HG02852 (cell line): ENCODE results near the gene FAT3.

Experiments used
- ATAC-seq: cut with Tn5 transposase; IDR thresholded peaks from one replicate; pipeline ENCODE4 v1.9.1; 2021; ENCODE audit warnings: mild to moderate bottlenecking, moderate library complexity; ENCODE audit not compliant: unreplicated experiment

Gene FAT3

DNA sequence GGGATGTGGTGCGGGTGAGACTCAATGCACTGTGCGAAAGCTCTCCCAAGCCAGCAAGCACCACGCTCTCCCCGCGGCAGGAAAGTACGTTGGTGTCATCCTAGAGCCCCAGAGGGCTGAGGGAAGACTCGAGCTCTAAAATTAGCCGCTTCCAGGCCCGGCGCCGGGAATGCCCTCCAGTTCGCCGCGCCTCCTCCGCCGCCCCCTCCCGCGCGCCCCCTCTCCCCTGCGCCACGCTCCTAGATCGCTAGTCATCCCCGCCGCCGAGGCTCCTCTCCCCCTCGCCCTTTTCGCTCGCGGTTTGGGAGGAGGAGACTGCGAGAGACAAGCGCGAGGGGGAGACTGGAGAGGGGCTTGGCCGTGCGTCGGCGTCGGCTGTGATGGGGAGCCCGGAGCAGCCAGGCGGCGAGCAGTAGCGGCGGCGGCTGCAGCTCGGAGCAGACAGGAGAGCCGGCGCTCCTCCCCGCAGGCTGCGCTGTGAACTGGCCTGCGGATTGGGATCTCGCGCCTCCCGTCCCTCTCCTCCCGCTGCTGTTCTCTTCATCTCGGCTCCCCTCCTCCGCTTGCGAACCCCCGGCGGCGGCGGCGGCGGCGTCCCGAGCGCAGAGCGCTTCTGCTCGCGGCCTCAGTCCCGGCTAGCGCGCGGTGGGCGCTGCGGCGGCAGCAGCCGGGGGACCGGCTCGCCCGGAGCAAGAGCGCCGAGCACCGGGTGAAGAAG is at the start of gene FAT3:
Gene FAT3, plus strand, starts transcription at position 412 of the 718 bp plus-strand sequence. CDS start 127,295 bp downstream, outside the sequence.
- no peak for ATAC-seq

DNA sequence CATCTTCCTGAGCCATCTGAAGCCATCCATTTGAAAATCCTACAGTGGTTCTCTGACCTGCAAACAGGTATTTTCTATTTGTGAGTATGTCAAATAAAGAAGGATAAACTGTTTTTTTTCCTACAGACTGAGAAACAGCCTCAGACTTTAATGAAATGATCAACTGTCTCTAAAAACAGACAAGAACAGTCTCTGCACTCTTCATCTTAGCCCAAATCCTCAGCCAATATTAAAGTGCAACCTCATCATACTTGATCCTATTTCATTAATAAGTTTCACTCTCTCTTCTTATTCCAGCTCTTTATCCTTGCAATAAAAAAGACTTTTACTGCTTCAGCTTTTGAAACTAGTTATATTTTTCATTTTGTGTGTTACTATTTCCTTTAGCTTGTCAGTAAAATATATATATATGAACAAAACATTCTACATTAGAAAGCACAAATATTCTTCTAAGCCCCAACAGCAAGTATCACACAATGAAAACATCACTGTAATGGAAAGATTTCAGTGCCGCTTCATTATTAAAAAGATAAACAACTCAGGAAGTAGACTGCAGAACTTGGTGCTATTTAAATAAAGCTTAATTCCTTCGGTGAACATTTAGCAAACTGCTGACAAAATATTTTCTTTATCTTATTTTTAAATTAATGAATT is 45.5 kb upstream of the FAT3 start:
- no peak for ATAC-seq

DNA sequence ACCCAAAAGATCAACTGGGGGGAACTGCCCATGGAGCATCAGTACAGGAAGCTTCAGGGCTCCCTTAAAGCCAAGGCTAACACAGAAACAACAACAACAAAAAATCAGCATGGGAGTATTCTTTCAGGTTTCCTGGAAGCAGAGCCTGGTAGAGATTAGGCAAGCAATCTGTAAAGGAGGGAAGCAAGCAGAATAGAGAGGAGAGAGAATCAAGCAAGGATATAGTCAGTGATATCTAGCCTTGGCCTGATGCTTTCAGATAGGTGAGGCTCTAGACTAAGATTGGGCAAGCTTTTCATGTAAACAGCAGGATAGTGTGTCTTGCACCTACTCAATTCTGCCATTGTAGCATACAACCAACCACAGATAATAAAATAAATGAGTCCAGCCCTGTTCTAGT is 44.4 kb upstream of the FAT3 start:
- ATAC-seq: no peak

DNA sequence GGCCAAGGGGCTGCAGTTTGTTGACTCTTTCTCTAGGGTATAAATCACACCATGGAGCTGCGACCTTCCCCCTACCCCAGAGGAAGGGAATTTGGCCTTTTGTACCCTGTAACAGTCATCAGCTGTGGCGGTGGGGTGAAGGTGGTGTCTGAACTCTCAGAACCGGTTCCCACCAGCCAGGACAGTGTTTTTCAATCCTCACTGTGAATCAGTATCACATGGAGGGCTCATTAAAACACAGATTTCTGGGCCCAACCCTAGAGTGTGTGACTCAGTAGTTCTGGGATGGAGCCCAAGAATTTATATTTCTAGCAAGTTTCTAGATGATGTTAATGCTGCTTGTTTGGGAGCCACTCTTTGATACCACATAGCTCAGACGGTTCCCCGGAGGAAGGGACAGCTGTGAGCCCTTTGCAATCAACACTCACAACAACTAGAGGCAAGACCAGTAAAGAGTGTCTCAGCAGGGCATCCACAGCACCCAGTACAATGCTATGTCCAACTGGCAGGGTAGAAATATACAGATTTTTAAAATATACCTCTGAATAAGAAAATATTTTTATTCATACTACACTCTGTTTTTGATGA is 43.9 kb upstream of the FAT3 start:
- ATAC-seq: no peak

DNA sequence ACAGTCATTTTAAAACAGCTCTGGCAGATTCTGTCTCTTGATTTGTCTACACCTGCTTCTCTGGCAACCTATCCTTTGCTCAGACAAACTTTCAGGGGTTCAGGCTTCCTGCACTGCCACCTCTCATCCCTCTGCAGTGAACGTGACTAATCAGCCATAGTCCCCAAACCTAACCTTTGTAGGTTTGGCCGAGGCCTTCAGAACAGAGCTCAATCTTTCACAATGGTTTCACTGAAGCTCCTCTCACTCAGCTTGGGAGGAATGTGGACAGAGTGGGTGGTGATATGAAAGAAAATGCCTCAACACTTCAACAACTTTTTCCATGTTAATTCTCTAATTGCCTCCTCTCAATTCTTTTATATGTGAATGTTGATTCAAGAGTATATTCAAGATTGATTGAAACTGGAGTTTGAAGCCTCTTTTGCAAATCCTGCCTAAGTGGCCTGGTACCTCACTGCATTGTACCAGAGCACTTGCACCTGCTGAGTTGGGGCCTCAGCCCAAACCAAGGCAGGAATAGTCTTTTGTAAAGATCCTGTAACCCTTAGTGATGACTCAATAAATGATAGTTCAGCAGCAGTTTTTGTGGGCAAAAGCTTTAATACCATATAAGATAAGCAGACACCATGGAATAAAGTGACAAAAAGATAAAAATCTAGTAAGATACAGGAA is 33.9 kb upstream of the FAT3 start:
- no peak for ATAC-seq

DNA sequence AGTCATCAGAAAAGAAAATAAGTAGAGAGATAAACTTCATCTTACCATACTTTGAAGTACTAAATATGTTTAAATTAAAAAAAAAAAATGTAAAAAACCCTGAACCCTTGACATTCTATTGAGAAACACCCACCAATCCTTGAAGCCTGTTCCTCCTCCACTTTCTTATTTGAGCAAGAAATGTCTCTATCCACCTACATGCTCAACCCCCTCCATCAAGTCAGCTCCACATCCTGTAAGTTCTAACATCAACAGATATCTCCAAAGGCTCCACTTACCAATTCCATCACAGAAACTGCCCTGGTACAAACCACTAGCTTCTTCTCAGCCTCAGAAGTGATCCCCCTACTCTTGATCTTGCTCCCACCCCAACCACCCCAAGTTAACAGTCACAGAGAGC is 32.5 kb upstream of the FAT3 start:
- no peak for ATAC-seq

DNA sequence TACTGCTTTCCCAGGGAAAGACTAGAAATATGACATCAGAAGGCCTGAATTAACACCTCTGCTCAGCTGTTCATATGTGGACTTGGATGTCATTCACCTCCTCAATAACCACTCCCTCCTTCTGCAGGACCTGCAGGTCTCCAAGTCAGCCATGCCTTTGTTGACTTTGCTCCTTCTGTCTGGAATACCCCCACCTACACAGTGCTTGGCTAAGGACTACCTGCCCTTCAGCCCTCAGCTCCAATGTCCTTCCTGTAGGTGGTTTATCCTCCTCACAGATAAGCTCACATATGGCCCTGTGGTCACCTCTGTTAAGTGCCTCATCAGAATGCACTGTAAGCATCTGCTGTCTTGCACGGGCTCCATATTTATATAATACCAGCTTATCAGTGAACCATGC is 26.4 kb upstream of the FAT3 start:
- ATAC-seq: no peak

DNA sequence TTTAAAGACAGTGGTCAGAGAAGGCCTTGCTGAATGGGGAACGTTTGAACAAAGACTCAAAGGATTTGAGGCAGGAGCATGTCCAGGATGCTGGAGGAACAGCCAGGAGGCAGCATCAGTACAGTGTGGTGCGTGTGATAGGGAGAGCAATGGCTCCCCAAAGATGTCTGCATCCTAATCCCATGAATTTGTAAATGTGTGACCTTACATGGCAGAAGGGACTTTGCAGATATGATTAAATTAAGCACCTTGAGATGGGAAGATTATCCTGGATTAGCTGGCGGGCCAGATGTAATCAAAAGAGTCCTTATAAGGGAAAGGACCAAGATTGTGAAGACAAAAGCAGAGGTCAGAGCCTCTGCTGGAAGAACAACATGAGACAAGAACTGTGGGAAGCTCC is 24.6 kb upstream of the FAT3 start:
- no peak for ATAC-seq

DNA sequence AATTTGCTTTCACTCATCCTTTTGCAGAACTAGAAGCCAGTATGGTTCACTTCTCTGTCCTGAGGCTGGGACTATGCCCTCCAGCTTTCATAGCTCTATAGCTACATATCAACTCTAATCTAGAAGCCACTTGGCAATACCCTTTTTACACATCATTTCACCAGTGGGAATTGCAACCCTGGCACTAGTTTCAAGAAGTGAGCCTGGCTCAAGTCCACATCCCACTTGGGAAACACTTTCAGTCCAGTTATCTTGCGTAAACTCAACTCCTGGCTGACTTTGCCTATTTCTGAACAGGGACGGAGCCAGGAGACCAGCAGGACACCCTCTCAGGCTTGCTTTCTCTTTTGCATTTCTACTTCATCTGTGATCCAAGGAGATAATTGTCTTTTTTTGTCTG is 19.9 kb upstream of the FAT3 start:
- no peak for ATAC-seq

DNA sequence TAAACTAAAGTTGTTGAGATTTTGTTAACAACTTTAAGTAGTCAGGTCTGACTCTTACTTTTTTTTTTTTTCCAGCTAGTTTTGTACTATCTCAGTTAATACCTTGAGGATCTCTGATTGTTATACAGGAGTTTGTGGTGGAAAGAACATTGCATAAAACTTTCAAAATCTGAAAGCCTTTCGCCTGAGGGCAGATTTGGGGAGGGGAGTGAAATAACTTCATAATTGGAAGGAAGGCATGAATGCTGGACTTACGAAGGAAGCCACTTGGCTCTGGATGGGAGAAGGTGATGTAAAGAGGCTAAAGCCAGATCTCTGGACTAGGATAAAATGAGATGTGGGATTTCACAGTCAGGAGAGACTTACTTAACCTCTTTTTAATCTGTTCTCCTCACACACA is 18.2 kb upstream of the FAT3 start:
- no peak for ATAC-seq

DNA sequence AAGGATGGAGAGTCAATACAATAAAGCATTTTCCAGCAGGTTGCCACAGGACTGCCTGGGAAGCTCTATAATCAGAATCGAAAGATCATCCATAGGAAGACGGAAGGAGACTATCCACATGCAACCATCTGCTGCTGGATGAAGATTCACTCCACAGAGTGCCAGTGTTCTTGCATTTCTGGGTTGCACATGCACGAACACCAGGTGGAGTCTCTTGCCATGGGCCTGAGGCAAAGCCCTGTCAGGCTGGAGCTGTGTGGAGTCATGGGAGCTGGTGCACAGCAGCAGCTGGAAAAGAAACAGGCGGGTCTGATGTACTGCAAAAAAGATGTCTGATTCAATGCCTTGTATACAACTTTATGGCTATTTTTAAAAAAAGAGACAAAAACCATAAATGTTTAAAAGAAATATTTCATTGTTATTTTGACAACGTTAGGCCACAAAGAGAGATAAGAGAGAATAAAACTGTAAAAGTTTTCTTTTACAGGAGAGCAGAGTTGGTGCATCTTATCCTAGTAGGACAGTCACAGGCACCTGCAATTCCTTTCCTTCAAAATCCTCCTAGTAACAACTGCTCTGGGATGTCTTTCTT is 12.9 kb upstream of the FAT3 start:
- ATAC-seq: no peak

DNA sequence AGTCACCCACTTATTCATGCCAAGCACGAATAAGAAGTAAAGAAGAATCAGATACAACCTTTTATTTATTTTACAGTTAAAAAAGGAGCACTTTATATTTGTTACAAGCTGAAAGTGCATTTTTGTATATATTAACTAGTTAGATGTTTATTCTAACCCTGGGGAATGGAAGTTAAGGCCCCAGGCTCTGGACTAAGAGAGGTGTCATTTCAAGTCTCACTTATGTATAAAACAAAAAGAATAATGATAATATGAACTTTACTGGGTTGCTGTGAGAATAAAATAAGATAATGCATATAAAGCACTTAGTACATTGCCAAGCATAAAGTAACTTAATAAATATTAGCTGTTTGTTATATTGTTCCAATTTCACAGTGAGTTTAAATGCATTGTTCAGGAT is 12.1 kb upstream of the FAT3 start:
- no peak for ATAC-seq

DNA sequence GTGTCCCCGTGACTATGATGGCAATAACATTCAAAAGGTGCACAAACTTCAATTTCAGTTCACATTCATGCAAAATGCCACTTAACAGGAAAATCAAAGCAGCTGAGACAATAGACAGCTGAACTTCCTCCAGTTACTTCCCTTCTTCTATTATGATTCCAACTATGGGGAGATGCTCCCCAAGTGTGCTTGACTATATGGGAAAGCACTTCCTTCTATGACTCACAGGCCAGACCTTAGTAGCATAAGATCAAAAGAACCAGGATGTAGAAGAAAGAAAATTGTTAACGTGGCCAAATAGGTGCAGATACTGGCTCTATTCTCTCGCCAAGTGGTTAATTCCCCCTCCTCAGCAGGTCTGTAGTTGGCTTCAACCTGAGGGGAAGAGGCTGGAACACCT is 7.8 kb upstream of the FAT3 start:
- ATAC-seq: no peak

DNA sequence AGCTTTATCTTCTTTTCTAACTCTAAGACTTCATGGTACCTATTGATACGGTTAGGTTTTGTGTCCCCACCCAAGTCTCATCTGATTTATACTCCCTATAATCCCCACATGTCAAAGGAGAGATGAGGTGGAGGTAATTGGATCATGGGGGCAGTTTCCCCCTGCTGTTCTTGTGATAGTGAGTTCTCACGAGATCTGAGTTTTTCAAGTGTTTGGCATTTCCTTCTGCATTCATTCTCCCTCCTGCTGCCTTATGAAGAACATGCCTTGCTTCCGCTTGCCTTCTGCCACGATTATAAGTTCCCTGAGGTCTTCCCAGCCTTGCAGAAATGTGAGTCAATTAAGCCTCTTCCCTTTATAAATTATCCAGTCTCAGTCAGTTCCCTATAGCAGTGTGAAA is 5.1 kb upstream of the FAT3 start:
- ATAC-seq: no peak

DNA sequence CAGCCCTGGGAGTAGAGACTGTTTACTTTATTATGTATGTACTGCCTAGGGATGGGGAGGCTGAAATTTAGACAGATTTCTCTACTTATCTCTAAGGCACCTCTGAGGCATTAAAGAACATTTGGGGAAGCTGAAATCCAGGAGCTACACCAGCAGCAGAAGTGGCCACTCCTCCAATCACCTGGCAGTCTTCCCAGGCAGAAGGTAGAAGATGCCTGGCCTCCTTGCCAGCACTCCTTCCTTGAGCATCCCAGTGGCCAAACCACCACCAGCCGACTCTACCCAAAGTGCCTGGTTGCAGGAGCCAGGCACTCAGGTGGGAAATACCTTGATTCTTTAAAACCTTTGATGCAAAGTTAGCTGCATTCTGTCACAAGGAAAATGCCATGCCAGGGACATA is 1.9 kb upstream of the FAT3 start:
- ATAC-seq: no peak

DNA sequence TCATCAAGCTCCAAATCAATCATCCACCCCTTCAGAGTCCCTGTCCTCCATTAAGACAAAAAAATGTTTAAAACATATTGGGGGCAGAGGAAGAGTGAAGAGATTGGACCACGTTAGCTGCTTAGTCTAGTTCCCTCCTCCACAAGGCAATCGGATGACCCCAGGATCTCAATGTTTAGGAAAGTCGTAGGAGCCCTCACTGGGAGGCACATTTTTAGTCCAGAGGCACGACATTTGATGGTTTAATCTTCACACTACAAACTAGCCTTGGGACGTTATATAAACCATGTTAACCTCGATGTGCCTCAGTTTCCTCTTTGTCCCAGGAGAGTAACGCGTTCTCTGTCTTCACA is 588 bp upstream of the FAT3 start:
- ATAC-seq: no peak

DNA sequence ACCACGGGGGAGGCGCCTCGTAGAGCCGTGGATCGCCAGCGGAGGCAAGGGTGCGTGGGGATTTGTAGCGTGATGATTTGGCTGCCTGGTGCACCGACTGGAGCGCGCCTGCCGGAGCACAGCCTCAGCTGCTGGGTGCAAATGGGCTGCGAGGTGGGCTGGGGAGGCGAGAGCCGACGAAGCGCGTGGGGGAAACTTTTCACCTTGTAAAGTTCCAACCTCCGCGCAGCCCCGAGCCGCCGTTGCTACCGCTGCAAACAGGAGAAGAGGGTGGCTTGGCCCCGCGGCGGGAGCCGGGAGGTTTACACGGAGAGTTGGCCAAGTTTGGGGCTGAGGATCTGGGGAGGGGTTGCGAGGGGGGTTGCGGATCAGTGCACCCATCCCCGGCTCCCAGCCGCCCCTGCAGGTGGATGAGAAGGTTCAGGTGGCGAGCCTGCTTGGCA is 528 bp downstream of the FAT3 start:
- no peak for ATAC-seq

DNA sequence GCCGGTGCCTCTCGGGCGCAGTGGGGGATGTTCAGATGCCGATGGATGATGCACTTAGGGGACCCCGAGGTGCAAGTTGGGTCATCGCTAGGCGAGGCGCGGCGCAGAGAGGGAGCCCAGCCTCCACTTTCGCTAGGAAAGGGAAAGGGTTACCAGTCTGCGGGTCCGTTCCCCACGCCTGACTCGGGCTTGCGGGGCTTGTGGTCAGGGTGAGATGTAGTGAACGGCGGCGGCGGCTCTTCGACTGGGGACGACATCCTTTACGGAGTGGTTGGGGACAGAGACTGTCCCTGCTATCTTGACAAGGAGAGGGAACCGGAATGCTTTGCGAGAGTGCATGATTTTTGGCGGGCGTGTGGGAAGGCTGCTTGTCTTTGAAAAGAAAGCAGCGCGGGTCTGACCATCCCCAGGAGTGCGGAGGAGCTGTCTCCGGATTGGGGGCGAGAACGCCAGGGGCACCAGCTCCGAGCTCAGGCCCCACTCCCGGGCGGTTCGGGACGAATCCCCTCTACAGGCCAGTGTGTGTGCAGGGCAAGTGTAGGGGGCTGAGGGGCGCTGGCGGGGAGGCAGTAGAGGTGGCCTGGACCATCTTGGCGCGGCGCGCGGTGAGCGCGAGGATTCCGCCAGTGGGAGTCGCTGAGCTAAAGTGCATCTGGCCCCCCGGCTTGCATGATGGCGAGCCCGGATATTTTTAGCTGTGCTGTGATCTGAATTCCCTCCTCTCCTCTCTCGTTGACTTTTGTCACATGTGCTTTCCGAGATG is 1.1 kb downstream of the FAT3 start:
- no peak for ATAC-seq

DNA sequence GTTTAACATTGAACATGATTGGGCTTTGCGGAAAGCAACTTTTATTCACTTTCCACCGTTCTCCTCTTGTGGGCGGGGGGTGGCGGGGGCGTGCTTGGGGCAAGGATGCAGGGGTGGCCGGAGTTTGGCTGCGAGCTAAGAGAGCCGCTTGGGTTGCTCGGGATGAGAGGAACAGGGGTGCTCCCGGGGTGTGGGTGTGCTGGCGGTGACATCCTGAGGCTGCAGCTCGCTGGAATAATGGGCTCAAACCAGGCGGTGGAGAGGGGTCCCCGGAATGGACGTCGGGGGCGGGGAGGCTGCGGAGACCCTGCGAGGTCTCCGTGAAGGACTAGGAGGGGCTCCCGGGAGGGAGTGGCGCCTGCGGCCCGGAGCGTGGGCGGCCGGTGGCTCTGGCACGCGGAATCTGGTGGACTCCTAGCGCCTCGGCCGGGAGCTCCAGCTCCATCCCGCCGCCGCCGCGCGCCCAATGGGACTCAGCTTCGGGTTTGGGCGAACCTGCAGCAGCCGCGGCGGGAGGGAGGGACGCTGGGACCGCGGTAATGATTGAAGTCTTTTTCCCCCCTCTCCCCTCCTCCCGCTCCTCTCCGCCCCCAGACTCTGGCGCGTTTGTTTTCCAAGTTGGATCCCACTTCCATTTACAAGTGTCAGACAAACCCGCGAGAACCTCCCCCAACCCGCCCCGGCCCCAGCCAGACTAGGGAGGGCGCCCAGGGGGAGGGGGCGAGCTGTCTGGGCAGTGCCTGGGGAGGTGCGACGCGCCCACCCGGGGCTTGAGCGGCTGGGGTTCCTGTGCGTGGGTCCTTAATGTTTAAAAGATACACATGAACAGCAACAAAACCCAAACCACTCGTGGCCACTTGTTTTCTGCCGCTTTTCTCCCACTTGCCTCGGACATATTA is 2.0 kb downstream of the FAT3 start:
- ATAC-seq: no peak
